ENCODE measurements around the gene KLRB1. TPM values are rescaled to one million over a fixed set of nuclear protein-coding genes. Genes with fewer than 3 reads are reported as not detected.

KLRB1 gene
- total and polyA plus RNA-seq, 2 of the 13 experiments (the other 11 are each of a cell fraction or from before 2014, with no cell fraction given): not detected

- TF ChIP-seq THRA (CRISPR knock-in tag; IDR thresholded peaks at IDR 0.05; ENCODE audit: borderline replicate concordance) (no peak), ZBTB3 (CRISPR knock-in tag; IDR thresholded peaks at IDR 0.05; ENCODE audit: borderline replicate concordance, low read depth) (no peak), SMARCC2 (IDR thresholded peaks at IDR 0.05) (no peak), ZFY (CRISPR knock-in tag; IDR thresholded peaks at IDR 0.05) (peak; percentile 63), ZNF597 (CRISPR knock-in tag; IDR thresholded peaks at IDR 0.05) (no peak), BCL6 (CRISPR knock-in tag; IDR thresholded peaks at IDR 0.05) (no peak), ZNF142 (CRISPR knock-in tag; IDR thresholded peaks at IDR 0.05) (no peak), REL (CRISPR knock-in tag; conservative IDR thresholded peaks at IDR 0.05) (peak; percentile 85; the same call in 1 of the 2 replicates), TIGD3 (CRISPR knock-in tag; IDR thresholded peaks at IDR 0.05; ENCODE audit: borderline replicate concordance) (no peak), ZFP90 (CRISPR knock-in tag; IDR thresholded peaks at IDR 0.05; ENCODE audit: borderline replicate concordance) (no peak), HIC2 (CRISPR knock-in tag; IDR thresholded peaks at IDR 0.05; ENCODE audit: low read depth) (no peak), TFE3 (CRISPR knock-in tag; IDR thresholded peaks at IDR 0.05) (no peak; the same call in 1 of the 2 replicates)
These were observed 40.3 kb upstream of the KLRB1 start (continued) for GRCh38 chr12:9647825-9648700.

All from HepG2 (cell line).